Measurements from ENCODE around the gene TAB2. TPM values are rescaled to one million over a fixed set of nuclear protein-coding genes. Genes with fewer than 3 reads are reported as not detected.

Gene TAB2
- total RNA-seq, 6 experiments from 2014 or later = 37.8 to 50.6 (median 44.5) TPM

DNA sequence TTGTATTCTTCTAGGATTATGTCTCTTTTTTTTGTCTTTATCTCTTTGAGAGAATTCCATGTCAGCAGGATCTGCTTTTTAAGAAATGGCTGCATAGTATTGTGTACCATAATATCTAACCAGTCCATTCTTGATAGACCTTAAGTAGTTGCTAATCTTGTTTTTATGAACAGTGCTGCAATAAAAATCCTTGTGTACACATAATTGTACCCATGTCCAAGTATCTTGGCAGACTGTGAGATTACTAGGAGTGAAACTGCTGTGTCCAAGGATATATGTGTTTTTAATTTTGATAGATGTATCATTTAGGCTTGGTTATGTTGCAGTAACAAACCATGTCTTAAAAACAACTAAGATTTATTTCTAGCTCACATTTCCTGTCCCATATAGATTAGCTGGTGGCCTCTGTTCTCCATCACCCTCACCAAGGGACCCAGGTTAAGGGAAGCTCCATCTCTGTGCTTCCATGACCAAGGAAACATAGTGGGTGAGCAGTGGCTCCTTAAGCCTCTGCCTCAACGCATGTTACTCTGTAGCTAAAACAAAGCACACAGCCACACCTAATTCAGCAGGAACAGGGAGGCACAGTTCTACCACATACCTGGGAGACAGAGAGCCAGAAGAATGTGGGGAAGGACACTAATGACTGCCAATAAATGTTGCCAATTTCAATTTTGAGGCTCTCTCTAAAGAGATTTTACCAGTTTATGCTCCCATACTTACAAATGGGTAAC lies 70.4 kb downstream of the TAB2 start:
- H3K9me3 Mint-ChIP-seq = peaks cover 15% of the 10 kb centered on the region
- peaks cover 69% of the 10 kb centered on the region for H3K36me3 Mint-ChIP-seq (ENCODE audit: low read depth)
- H3K27ac Mint-ChIP-seq = no peak overlapping the region
- H3K4me3 Mint-ChIP-seq = no peak overlapping the region
- peaks cover 43% of the 10 kb centered on the region for H3K4me1 Mint-ChIP-seq (ENCODE audit: low read depth)
- H3K27me3 Mint-ChIP-seq (ENCODE audit: insufficient read depth) = no peaks in the 10 kb centered on the region
- TF ChIP-seq, protein P1, sequence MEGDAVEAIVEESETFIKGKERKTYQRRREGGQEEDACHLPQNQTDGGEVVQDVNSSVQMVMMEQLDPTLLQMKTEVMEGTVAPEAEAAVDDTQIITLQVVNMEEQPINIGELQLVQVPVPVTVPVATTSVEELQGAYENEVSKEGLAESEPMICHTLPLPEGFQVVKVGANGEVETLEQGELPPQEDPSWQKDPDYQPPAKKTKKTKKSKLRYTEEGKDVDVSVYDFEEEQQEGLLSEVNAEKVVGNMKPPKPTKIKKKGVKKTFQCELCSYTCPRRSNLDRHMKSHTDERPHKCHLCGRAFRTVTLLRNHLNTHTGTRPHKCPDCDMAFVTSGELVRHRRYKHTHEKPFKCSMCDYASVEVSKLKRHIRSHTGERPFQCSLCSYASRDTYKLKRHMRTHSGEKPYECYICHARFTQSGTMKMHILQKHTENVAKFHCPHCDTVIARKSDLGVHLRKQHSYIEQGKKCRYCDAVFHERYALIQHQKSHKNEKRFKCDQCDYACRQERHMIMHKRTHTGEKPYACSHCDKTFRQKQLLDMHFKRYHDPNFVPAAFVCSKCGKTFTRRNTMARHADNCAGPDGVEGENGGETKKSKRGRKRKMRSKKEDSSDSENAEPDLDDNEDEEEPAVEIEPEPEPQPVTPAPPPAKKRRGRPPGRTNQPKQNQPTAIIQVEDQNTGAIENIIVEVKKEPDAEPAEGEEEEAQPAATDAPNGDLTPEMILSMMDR (IDR thresholded peaks at IDR 0.05) = no peak
- no peak for DNase-seq

DNA sequence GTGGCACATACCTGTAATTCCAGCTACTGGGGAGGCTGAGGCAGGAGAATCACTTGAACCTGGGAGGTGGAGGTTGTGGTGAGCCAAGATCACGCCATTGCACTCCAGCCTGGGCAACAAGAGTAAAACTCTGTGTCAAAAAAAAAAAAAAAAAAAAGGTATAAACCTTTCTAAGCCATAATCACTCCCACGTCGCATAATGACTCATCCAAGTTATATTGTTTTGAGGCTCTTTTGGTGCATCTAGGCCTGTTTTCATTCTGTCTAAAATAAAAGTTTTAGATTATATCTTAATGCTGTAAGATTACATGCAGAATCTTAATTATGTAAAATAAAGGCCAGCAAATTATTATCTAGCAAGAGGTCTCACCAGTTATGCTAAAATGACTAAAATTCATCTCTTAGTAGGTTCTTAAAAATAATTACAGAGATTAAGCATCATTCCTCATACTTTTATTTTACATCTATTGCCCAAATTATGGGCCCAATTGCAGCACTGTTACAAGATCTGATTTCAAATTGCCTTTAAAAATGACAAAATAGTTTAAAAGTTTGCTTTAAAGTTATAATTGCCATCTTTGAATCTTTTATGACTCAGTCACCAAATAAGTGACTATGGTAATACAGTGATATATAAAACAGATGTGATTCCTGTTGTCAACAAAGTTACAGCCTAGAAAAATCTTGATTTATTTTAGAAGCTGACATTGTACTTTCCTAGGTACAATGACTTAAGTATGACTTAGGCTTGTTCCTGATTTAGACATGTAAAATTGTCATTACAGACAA lies 72.2 kb downstream of the TAB2 start:
- DNase-seq = no peak
- Mint-ChIP-seq H3K4me3 (no peak overlapping the region), H3K9me3 (peaks cover 15% of the 10 kb centered on the region), H3K4me1 (ENCODE audit: low read depth) (peaks cover 60% of the 10 kb centered on the region), H3K27ac (no peak overlapping the region; the same call in 1 of the 2 replicates), H3K36me3 (ENCODE audit: low read depth) (peaks cover 60% of the 10 kb centered on the region), H3K27me3 (ENCODE audit: insufficient read depth) (no peaks in the 10 kb centered on the region)
- TF ChIP-seq, protein P1 (IDR thresholded peaks at IDR 0.05) = no peak

DNA sequence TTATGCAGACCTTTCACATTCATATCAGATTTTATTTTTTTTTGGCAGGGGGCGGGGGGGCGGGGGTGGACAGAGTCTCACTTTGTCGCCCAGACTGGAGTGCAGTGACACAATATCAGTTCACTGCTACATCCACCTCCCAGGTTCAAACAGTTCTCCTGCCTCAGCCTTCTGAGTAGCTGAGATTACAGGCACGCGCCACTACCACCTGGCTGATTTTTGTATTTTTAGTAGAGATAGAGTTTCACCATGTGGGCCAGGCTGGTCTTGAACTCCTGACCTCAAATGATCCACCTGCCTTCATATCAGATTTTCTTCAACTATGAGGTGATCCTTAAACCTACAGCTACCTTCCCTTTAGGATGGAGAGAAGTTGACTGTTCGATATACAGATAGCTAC lies 74.6 kb downstream of the TAB2 start:
- no peak for DNase-seq
- Mint-ChIP-seq H3K4me1 (ENCODE audit: low read depth) (peaks cover 62% of the 10 kb centered on the region), H3K27me3 (ENCODE audit: insufficient read depth) (no peaks in the 10 kb centered on the region; the same call in 1 of the 2 replicates), H3K36me3 (ENCODE audit: low read depth) (peaks cover 64% of the 10 kb centered on the region), H3K4me3 (no peak overlapping the region), H3K27ac (no peak overlapping the region), H3K9me3 (peaks cover 1% of the 10 kb centered on the region; the same call in 1 of the 2 replicates)
- TF ChIP-seq, protein P1 (IDR thresholded peaks at IDR 0.05) = no peak

DNA sequence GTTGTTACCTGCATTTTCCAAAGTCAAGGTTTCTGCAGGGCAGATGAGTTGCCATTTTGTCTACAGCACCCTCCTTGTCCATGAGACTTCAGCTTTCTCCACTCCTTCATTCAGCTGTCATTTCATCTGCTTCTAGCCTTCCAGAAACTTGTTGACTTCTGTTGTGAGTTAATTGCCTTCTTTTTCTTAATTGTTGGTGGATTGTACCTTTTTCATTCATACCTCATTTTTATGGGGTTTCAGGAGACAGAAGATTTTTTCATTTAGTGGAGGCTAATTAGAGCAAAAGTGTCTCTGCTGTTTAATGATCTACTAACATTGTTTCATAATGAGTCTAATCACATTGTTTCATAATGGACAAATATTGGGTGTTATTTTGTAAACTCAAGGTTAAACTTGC lies 75.0 kb downstream of the TAB2 start:
- H3K27ac Mint-ChIP-seq = no peak overlapping the region
- H3K4me3 Mint-ChIP-seq = peak overlapping the region; percentile 42; the same call in 1 of the 2 replicates
- H3K9me3 Mint-ChIP-seq = no peaks in the 10 kb centered on the region
- H3K36me3 Mint-ChIP-seq (ENCODE audit: low read depth) = peaks cover 62% of the 10 kb centered on the region
- no peak for DNase-seq
- TF ChIP-seq, protein P1 (IDR thresholded peaks at IDR 0.05) = no peak
- peaks cover 61% of the 10 kb centered on the region for H3K4me1 Mint-ChIP-seq (ENCODE audit: low read depth)
- no peaks in the 10 kb centered on the region; the same call in 1 of the 2 replicates for H3K27me3 Mint-ChIP-seq (ENCODE audit: insufficient read depth)

DNA sequence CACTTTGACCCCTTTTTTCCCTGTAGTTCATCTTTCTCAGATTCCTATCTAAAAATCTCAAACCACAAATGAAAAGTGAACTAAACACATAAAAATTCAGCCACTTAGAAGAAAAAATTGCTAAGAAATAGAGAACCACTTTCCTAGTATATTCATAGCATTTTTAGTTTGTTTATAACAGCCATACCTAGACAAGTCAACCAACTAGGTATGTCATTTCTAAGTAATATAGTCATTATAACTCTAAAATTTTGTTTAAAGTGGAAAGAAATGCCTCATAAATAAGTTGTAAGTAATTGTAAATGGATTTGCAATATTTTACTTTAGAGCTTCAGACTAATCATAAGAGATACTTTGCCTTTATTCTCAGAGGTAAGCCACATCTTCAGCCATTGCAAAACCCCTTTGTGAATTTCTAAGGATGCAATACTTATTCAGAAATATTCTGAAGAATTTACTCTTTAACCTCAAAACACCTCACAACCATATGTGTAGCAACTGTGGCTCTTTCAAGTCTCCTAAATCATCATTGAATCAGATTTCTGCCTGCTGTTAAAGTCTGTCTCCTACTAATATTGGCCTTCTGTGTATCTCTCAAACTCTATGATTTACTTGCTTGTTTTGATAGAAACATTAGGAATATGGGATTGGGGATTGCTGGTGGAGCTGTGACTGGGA lies 75.6 kb downstream of the TAB2 start:
- Mint-ChIP-seq H3K4me3 (no peak overlapping the region), H3K36me3 (ENCODE audit: low read depth) (peaks cover 60% of the 10 kb centered on the region), H3K4me1 (ENCODE audit: low read depth) (peaks cover 61% of the 10 kb centered on the region), H3K9me3 (no peaks in the 10 kb centered on the region), H3K27me3 (ENCODE audit: insufficient read depth) (no peaks in the 10 kb centered on the region; the same call in 1 of the 2 replicates), H3K27ac (no peak overlapping the region)
- TF ChIP-seq, protein P1 (IDR thresholded peaks at IDR 0.05) = no peak
- DNase-seq = no peak
